Activated CD8-positive, alpha-beta memory T cell treated with anti-CD3 and anti-CD28 coated beads for 4 hours (primary cell): ENCODE measurements around the gene FAM83E.
"Not testable (repeated sequence)": the region's sequence is repeated elsewhere in the genome, so short reads cannot be mapped to it uniquely, and the experiment has no call there.

Experiments used
- DNase-seq, 2 donors: peaks; one replicate each; pipeline ENCODE4 v3.0.0-alpha.2; 2020; ENCODE audit warnings: low read depth in 2 of 2

Gene FAM83E

DNA sequence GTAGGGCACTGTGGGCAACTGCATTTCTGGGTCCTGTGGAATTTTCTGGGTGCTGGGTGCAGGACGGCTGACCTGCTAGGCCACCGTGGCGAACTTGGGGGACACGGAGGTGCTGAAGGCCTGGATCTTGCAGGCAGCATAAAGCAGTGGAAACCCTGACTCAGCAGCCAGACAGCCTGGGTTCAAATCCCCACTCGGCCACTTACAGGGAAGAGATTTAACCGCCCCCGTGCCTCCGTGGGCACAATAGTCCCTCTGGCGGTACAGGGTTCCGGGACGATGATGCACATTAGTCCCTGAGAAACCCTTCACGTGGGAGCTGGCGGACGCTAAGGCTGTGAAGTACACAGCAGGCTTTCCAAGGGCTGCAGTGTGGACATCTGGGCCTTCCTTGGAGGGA lies 3.0 kb downstream of the FAM83E start:
- DNase-seq = no peak

GRCh38 chr19:48609571-48610108 lies 5.2 kb downstream of the FAM83E start:
- DNase-seq = no peak

DNA sequence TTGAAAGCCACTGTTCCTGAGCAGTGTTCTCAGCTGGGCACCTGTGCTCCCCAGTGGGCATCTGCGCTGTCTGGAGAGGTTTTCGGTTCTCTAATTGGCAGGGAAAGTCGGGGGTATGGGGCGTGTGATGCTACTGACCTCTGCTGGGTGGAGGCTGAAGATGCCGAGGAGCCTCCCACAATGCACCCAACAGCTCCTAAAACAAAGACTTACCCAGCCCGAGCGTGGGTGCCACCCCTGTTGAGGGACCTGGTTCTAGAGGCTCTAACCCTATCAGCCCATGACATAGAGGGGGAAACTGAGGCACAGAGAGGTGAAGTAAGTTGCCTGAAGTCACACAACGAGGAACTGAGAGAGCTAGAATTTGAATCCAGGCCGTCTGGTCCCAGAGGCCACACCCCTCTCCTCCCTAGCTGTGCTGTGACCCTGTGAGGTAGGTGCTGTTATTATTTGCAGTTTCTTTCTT lies 6.0 kb downstream of the FAM83E start:
- DNase-seq = no peak

DNA sequence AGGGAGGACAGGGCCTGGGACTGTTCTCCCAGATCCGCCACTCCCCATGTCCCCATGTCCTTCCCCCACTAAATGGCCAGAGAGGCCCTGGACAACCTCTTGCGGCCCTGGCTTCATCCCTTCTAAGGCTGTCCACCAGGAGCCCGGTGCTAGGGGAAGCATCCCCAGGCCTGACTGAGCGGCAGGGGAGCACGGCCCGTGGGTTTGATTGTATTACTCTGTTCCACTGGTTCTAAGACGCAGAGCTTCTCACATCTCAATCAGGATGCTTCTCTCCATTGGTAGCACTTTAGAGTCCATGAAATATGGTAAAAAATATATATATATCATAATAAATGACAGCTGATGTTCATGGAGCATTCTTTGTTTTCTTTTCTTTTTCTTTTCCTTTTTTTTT lies 7.5 kb downstream of the FAM83E start:
- no peak for DNase-seq

DNA sequence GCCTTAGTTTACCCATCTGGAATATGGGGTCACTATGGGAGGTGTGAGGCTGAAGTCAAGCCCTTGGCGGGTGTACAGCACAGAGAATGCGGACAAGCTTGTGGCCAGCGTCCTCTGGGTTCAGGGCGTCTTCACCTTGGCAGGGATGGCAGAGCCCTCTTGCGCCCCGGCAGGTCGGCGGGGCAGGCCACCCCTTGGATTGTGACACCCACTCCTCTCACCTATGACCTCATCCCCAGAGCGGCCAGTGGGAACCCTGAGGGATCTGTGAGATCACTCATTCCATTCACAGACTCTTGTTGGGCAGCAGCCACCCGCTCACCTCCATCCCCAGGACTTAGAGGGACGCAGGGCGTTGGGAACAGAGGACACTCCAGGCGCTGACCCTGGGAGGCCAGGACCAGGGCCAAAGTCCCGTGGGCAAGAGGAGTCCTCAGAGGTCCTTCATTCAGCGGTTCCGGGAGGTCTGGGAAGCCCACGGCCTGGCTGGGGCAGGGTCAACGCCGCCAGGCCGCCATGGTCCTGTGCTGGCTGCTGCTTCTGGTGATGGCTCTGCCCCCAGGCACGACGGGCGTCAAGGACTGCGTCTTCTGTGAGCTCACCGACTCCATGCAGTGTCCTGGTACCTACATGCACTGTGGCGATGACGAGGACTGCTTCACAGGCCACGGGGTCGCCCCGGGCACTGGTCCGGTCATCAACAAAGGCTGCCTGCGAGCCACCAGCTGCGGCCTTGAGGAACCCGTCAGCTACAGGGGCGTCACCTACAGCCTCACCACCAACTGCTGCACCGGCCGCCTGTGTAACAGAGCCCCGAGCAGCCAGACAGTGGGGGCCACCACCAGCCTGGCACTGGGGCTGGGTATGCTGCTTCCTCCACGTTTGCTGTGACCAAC lies 8.2 kb downstream of the FAM83E start, which contains the start of gene SPACA4:
Gene SPACA4, plus strand, starts transcription at position 280 of the 896 bp plus-strand sequence. Its CDS starts 237 bp downstream, at position 517.
- no peak for DNase-seq

GRCh38 chr19:48603850-48604249 lies 11.0 kb downstream of the FAM83E start:
- no peak for DNase-seq

GRCh38 chr19:48603449-48603848 lies 11.4 kb downstream of the FAM83E start:
- no peak for DNase-seq

GRCh38 chr19:48603001-48603400 lies 11.9 kb downstream of the FAM83E start:
- no peak for DNase-seq

GRCh38 chr19:48600679-48601417 lies 14.0 kb downstream of the FAM83E start:
- DNase-seq = no peak

GRCh38 chr19:48598996-48599700 lies 15.7 kb downstream of the FAM83E start:
- no peak for DNase-seq

- DNase-seq = no peak
Measured at GRCh38 chr19:48596679-48597465, 18.0 kb downstream of the FAM83E start.

- DNase-seq = no peak
Measured at GRCh38 chr19:48596237-48596636, 18.6 kb downstream of the FAM83E start.

DNA sequence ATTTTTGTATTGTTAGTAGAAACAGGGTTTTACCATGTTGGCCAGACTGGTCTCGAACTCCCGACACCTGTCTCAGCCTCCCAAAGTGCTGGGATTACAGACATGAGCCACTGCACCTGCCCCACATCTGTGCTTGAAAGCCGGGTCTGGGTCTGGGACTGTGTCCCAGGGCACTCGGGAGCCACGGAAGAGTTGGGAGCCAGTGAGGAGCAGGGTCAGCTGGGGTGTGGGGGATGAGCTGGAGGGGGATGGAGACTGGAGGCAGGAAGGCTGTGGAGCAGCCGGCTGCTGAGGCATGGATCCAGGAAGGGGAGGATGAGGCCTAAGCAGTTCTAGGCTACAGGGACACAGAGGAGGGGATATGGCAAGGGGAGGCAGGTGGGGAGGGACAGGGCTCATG lies 19.0 kb downstream of the FAM83E start:
- no peak for DNase-seq

- no peak for DNase-seq
Measured at GRCh38 chr19:48595171-48595570, 19.7 kb downstream of the FAM83E start.

DNA sequence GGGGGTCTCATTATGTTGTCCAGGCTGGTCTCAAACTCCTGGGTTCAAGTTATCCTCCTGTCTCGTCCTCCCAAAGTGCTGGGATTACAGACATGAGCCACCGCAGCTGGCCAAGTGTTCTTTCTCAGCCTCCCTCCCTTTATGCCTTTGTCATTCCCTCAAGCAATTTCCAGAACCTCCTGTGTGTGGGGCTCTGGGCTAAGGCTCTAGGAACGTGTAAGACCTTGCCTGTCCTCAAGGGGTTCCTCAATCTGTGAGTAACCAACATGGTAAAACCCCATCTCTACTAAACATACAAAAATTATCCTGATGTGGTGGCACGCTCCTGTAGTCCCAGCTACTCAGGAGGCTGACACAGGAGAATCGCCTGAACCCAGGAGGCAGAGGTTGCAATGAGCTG lies 23.9 kb downstream of the FAM83E start:
- DNase-seq = no peak

- DNase-seq = peak; percentile 62 to 64
Measured at GRCh38 chr19:48588670-48589401, 26.0 kb downstream of the FAM83E start.

- no peak for DNase-seq
Measured at GRCh38 chr19:48587387-48587786, 27.5 kb downstream of the FAM83E start.

DNA sequence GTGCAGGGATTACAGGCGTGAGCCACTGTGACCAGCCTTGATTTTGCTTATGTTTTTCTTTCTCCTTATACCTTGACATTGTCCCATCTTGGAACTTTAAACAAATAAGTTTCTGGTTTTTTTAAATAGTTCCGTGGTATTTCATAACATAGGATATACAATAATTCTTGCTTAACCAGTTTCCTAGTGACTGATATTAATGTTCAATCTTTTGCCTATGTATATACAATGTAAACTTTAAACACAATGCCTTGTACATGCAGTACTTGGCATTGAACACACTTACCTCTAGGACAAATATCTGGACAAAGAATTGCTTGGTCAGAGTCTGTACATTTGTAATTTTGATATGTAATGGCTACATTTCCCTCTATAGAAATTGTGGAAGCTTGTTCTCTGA lies 32.7 kb downstream of the FAM83E start:
- DNase-seq = no peak

DNA sequence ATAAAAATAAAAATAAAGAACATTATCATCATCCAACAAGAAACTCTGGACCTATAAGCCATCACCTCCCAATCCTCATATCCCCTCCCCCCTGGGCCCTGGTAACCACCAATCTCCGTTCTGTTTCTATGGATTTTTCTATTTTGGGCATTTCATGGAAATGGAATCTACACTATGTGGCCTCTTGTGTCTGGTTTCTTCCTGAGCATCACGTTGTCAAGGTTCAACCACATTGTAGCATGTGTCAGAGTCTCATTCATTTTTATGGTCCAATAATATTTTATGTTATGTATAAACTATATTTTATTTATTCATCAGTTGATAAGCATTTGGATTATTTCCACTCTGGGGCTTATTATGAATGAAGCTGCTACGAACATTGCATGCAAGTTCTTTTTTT lies 36.0 kb downstream of the FAM83E start:
- DNase-seq = no peak

- not testable (repeated sequence) for DNase-seq
Measured at GRCh38 chr19:48577908-48578307, 37.0 kb downstream of the FAM83E start.
